ENCODE measurements around the gene NFE2L2. TPM values are rescaled to one million over a fixed set of nuclear protein-coding genes. Genes with fewer than 3 reads are reported as not detected.
"Not testable (repeated sequence)": the region's sequence is repeated elsewhere in the genome, so short reads cannot be mapped to it uniquely, and the experiment has no call there.

Gene NFE2L2
- total RNA-seq, 6 experiments from 2014 or later, result 27.9 to 83.6 (median 35.6) TPM

DNA sequence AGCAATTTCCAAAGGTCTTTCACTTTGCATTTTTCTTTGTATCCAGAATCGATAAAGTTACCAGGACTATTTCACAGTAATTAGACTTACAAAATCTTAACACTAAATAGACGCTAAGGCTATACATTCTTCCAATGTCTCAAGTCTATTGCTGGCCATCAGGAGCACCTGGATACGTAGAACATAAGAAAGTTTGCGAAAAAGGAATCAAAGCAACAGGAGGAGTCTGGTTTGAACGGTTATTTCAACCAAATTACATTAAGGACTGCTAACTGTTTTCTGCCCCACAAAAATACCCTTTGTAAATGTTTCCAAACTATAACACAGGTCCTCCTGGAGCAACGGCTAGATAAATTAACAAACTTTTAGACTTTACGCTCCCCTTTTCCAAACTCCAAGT, 53.4 kb downstream of the NFE2L2 start:
- Histone ChIP-seq H3K4me1 (peaks cover 0 to 24% (median 7%) of the 10 kb centered on the region in 4 donors), H3K4me3 (peak overlapping the region; percentile 30 to 58 (median 46)), H3K27ac (peak overlapping the region; percentile 91 to 99 (median 96)), H3K27me3 (no peaks in the 10 kb centered on the region), H3K36me3 (peaks cover 0 to 13% (median 1%) of the 10 kb centered on the region in 4 donors), H3K9me3 (no peaks in the 10 kb centered on the region)
- TF ChIP-seq CTCF (IDR thresholded peaks at IDR 0.05) (no peak), POLR2A (IDR thresholded peaks at IDR 0.05) (no peak)
- intact Hi-C loops (cut with DNase I), result no loop called here
- DNase-seq (no peak), ATAC-seq (no peak)
- WGBS (ENCODE audit: insufficient coverage, low coverage, low lambda C conversion rate, missing lambda C conversion rate), result 26% methylated on average over 7 of the region's 7 CpGs

GRCh38 chr2:177207101-177207500, 57.4 kb downstream of the NFE2L2 start:
- Histone ChIP-seq H3K4me1 (peaks cover 0 to 9% (median 0%) of the 10 kb centered on the region in 4 donors), H3K4me3 (no peak overlapping the region), H3K27ac (no peak overlapping the region), H3K9me3 (no peaks in the 10 kb centered on the region), H3K27me3 (no peaks in the 10 kb centered on the region), H3K36me3 (no peaks in the 10 kb centered on the region)
- no peak for DNase-seq
- intact Hi-C loops (cut with DNase I), result no loop called here
- no peak for ATAC-seq
- 55% methylated on average over 1 of the region's 2 CpGs for WGBS (ENCODE audit: insufficient coverage, low coverage, low lambda C conversion rate, missing lambda C conversion rate)
- TF ChIP-seq CTCF (IDR thresholded peaks at IDR 0.05) (no peak), POLR2A (IDR thresholded peaks at IDR 0.05) (no peak)

DNA sequence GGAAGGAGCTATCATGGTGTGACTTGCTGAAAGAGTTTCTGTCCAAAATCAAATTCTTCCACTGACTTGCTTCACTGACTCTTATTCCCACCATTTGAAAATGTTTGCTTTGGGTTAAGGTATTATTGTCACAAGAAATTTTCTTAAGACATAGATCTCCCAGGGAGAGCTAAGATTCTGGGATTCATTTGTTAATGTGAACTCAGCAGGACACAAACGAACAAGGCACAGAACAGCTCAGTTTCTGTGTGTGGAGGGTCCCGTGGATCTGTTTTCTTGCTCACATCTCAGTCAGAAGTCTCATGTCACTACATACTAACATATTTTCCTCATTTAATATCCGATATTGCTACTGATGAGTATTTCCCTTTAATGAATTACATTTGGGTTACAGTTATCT, 60.1 kb downstream of the NFE2L2 start:
- H3K9me3 ChIP-seq, result no peaks in the 10 kb centered on the region
- H3K4me3 ChIP-seq, result no peak overlapping the region
- no peak for DNase-seq
- intact Hi-C loops (cut with DNase I), result no loop called here
- H3K27ac ChIP-seq, result no peak overlapping the region
- no peak for ATAC-seq
- H3K27me3 ChIP-seq, result no peaks in the 10 kb centered on the region
- 76% methylated on average over 3 of the region's 3 CpGs for WGBS (ENCODE audit: insufficient coverage, low coverage, low lambda C conversion rate, missing lambda C conversion rate)
- H3K36me3 ChIP-seq, result no peaks in the 10 kb centered on the region
- TF ChIP-seq CTCF (IDR thresholded peaks at IDR 0.05), result no peak
- TF ChIP-seq POLR2A (IDR thresholded peaks at IDR 0.05), result no peak
- H3K4me1 ChIP-seq, result peaks cover 0 to 11% (median 0%) of the 10 kb centered on the region in 4 donors

- WGBS (ENCODE audit: insufficient coverage, low coverage, low lambda C conversion rate, missing lambda C conversion rate), result 29% methylated on average over 3 of the region's 3 CpGs
- intact Hi-C loops (cut with DNase I), result no loop called here
- H3K4me1 ChIP-seq, result peaks cover 0 to 11% (median 0%) of the 10 kb centered on the region in 4 donors
- H3K36me3 ChIP-seq, result no peaks in the 10 kb centered on the region
- no peak overlapping the region for H3K4me3 ChIP-seq
- peak; percentile 64 to 80 (median 74) for ATAC-seq
- no peaks in the 10 kb centered on the region for H3K9me3 ChIP-seq
- TF ChIP-seq POLR2A (IDR thresholded peaks at IDR 0.05) (no peak), CTCF (IDR thresholded peaks at IDR 0.05) (no peak)
- DNase-seq, result no peak
- H3K27me3 ChIP-seq, result no peaks in the 10 kb centered on the region
- H3K27ac ChIP-seq, result peak overlapping the region in 1 of 3 donors; percentile 27
These were observed 62.6 kb downstream of the NFE2L2 start for GRCh38 chr2:177201919-177202346.

DNA sequence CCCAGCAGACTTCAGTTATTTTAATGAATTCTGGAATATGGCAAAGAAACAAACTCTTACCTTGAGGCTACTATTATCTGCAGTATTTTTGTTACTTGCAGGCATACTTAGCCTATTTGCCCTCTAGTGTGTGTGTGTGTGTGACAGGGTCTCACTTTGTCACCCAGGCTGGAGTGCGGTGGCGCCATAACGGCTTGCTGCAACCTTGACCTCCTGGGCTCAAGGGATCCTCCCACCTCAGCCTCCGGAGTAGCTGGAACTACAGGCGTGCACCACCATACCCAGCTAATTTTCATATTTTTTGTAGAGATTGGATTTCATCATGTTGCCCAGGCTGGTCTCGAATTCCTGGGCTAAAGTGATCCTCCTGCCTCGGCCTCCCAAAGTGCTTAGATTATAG, 64.1 kb downstream of the NFE2L2 start:
- H3K4me3 ChIP-seq; intact Hi-C loops (cut with DNase I); H3K9me3 ChIP-seq; H3K27me3 ChIP-seq; ATAC-seq; H3K36me3 ChIP-seq; DNase-seq; H3K27ac ChIP-seq: not testable (repeated sequence)
- 92% methylated on average over 7 of the region's 7 CpGs for WGBS (ENCODE audit: insufficient coverage, low coverage, low lambda C conversion rate, missing lambda C conversion rate)
- peaks cover 0 to 11% (median 0%) of the 10 kb centered on the region in 4 donors for H3K4me1 ChIP-seq
